ENCODE data around the gene ATXN7L1. TPM values are rescaled to one million over a fixed set of nuclear protein-coding genes. Genes with fewer than 3 reads are reported as not detected.
A peak's percentile ranks its signal among the peaks of the same experiment; 100 is the strongest.

ATXN7L1 gene
- total RNA-seq, 2 experiments from 2014 or later, result 3.5 to 5.0 TPM

GRCh38 chr7:105875505-105875904 lies 894 bp downstream of the ATXN7L1 start:
- ATAC-seq (no peak), DNase-seq (no peak)
- POLR2A ChIA-PET, result interaction anchor here (0.7 kb wide), 1 partner anchor 26 kb away, joined by 4 read pairs; no protein-coding TSS in a partner anchor
- Mint-ChIP-seq H3K9me3 (ENCODE audit: insufficient read depth) (no peaks in the 10 kb centered on the region), H3K27me3 (ENCODE audit: low read depth) (peaks cover 15% of the 10 kb centered on the region), H3K36me3 (ENCODE audit: low read depth) (no peaks in the 10 kb centered on the region), H3K27ac (no peak overlapping the region), H3K4me3 (peak overlapping the region; percentile 89), H3K4me1 (ENCODE audit: low read depth) (peaks cover 20% of the 10 kb centered on the region)
- CTCF ChIA-PET, result interaction anchor here (0.7 to 1.0 kb wide), 2 partner anchors 12 to 81 kb away, joined by 3 read pairs; no protein-coding TSS in a partner anchor

GRCh38 chr7:105874055-105874454 lies 2.3 kb downstream of the ATXN7L1 start:
- Mint-ChIP-seq H3K4me1 (ENCODE audit: low read depth) (peaks cover 20% of the 10 kb centered on the region), H3K27ac (no peak overlapping the region), H3K9me3 (ENCODE audit: insufficient read depth) (no peaks in the 10 kb centered on the region), H3K4me3 (no peak overlapping the region), H3K27me3 (ENCODE audit: low read depth) (peaks cover 13% of the 10 kb centered on the region), H3K36me3 (ENCODE audit: low read depth) (no peaks in the 10 kb centered on the region)
- no peak for DNase-seq
- ChIA-PET POLR2A (no interaction called here), CTCF (interaction anchor here (1.3 kb wide), 1 partner anchor 113 kb away, joined by 10 read pairs; no protein-coding TSS in a partner anchor)
- no peak for ATAC-seq

GRCh38 chr7:105872491-105872890 lies 3.9 kb downstream of the ATXN7L1 start:
- H3K4me1 Mint-ChIP-seq (ENCODE audit: low read depth), result peaks cover 16% of the 10 kb centered on the region
- POLR2A ChIA-PET, result no interaction called here
- H3K4me3 Mint-ChIP-seq, result no peak overlapping the region
- CTCF ChIA-PET, result no interaction called here
- no peaks in the 10 kb centered on the region for H3K36me3 Mint-ChIP-seq (ENCODE audit: low read depth)
- no peak for ATAC-seq
- no peak for DNase-seq
- no peak overlapping the region for H3K27ac Mint-ChIP-seq
- H3K27me3 Mint-ChIP-seq (ENCODE audit: low read depth), result peaks cover under 1% of the 10 kb centered on the region
- H3K9me3 Mint-ChIP-seq (ENCODE audit: insufficient read depth), result no peaks in the 10 kb centered on the region

- no peaks in the 10 kb centered on the region for H3K27me3 Mint-ChIP-seq (ENCODE audit: low read depth)
- H3K4me3 Mint-ChIP-seq, result no peak overlapping the region
- H3K9me3 Mint-ChIP-seq (ENCODE audit: insufficient read depth), result no peaks in the 10 kb centered on the region
- no peak for DNase-seq
- ChIA-PET CTCF (no interaction called here), POLR2A (no interaction called here)
- H3K36me3 Mint-ChIP-seq (ENCODE audit: low read depth), result no peaks in the 10 kb centered on the region
- H3K4me1 Mint-ChIP-seq (ENCODE audit: low read depth), result peaks cover 10% of the 10 kb centered on the region
- H3K27ac Mint-ChIP-seq, result no peak overlapping the region
- no peak for ATAC-seq
These were observed 5.3 kb downstream of the ATXN7L1 start for GRCh38 chr7:105871142-105871541.

- Mint-ChIP-seq H3K27me3 (ENCODE audit: low read depth) (no peaks in the 10 kb centered on the region), H3K4me1 (ENCODE audit: low read depth) (no peaks in the 10 kb centered on the region), H3K4me3 (no peak overlapping the region), H3K36me3 (ENCODE audit: low read depth) (no peaks in the 10 kb centered on the region), H3K27ac (no peak overlapping the region), H3K9me3 (ENCODE audit: insufficient read depth) (no peaks in the 10 kb centered on the region)
- DNase-seq (no peak), ATAC-seq (no peak)
- ChIA-PET CTCF (interaction anchor here (1.4 kb wide), 1 partner anchor 209 kb away, joined by 3 read pairs; no protein-coding TSS in a partner anchor), POLR2A (no interaction called here)
These were observed 10.1 kb downstream of the ATXN7L1 start for GRCh38 chr7:105866102-105866801.

- Mint-ChIP-seq H3K4me1 (ENCODE audit: low read depth) (no peaks in the 10 kb centered on the region), H3K9me3 (ENCODE audit: insufficient read depth) (no peaks in the 10 kb centered on the region), H3K27me3 (ENCODE audit: low read depth) (no peaks in the 10 kb centered on the region), H3K27ac (no peak overlapping the region), H3K36me3 (ENCODE audit: low read depth) (no peaks in the 10 kb centered on the region), H3K4me3 (no peak overlapping the region)
- DNase-seq (no peak), ATAC-seq (no peak)
- CTCF ChIA-PET, result interaction anchor here (0.8 to 0.9 kb wide), 2 partner anchors 12 to 151 kb away, joined by 3 read pairs; no protein-coding TSS in a partner anchor
- POLR2A ChIA-PET, result no interaction called here
These were observed 12.5 kb downstream of the ATXN7L1 start for GRCh38 chr7:105863876-105864275.

GRCh38 chr7:105862770-105863169 lies 13.6 kb downstream of the ATXN7L1 start:
- POLR2A ChIA-PET, result no interaction called here
- H3K4me3 Mint-ChIP-seq, result no peak overlapping the region

GRCh38 chr7:105862276-105862675 lies 14.1 kb downstream of the ATXN7L1 start:
- Mint-ChIP-seq H3K36me3 (ENCODE audit: low read depth) (no peaks in the 10 kb centered on the region), H3K27ac (no peak overlapping the region), H3K4me3 (no peak overlapping the region), H3K27me3 (ENCODE audit: low read depth) (no peaks in the 10 kb centered on the region), H3K9me3 (ENCODE audit: insufficient read depth) (no peaks in the 10 kb centered on the region), H3K4me1 (ENCODE audit: low read depth) (peaks cover 13% of the 10 kb centered on the region)
- ATAC-seq, result no peak
- POLR2A ChIA-PET, result no interaction called here
- no peak for DNase-seq
- CTCF ChIA-PET, result interaction anchor here (0.7 kb wide), 1 partner anchor 103 kb away, joined by 3 read pairs; no protein-coding TSS in a partner anchor

More at GRCh38 chr7:105862770-105863169, 13.6 kb downstream of the ATXN7L1 start:
- Mint-ChIP-seq H3K27ac (no peak overlapping the region), H3K27me3 (ENCODE audit: low read depth) (no peaks in the 10 kb centered on the region), H3K36me3 (ENCODE audit: low read depth) (no peaks in the 10 kb centered on the region), H3K4me1 (ENCODE audit: low read depth) (peaks cover 8% of the 10 kb centered on the region), H3K9me3 (ENCODE audit: insufficient read depth) (no peaks in the 10 kb centered on the region)
- DNase-seq (no peak), ATAC-seq (no peak)
- CTCF ChIA-PET, result no interaction called here

GRCh38 chr7:105861224-105861623 lies 15.2 kb downstream of the ATXN7L1 start:
- H3K9me3 Mint-ChIP-seq (ENCODE audit: insufficient read depth), result no peaks in the 10 kb centered on the region
- no peak overlapping the region for H3K4me3 Mint-ChIP-seq
- no peak for DNase-seq
- no peak overlapping the region for H3K27ac Mint-ChIP-seq
- H3K36me3 Mint-ChIP-seq (ENCODE audit: low read depth), result no peaks in the 10 kb centered on the region
- peaks cover 20% of the 10 kb centered on the region for H3K4me1 Mint-ChIP-seq (ENCODE audit: low read depth)
- ChIA-PET CTCF (no interaction called here), POLR2A (no interaction called here)
- no peaks in the 10 kb centered on the region for H3K27me3 Mint-ChIP-seq (ENCODE audit: low read depth)
- no peak for ATAC-seq

- Mint-ChIP-seq H3K27me3 (ENCODE audit: low read depth) (no peaks in the 10 kb centered on the region), H3K27ac (no peak overlapping the region), H3K36me3 (ENCODE audit: low read depth) (no peaks in the 10 kb centered on the region), H3K4me1 (ENCODE audit: low read depth) (peaks cover 20% of the 10 kb centered on the region), H3K4me3 (no peak overlapping the region), H3K9me3 (ENCODE audit: insufficient read depth) (no peaks in the 10 kb centered on the region)
- no peak for ATAC-seq
- ChIA-PET POLR2A (no interaction called here), CTCF (no interaction called here)
- DNase-seq, result no peak
These were observed 15.6 kb downstream of the ATXN7L1 start for GRCh38 chr7:105860793-105861192.

- CTCF ChIA-PET, result interaction anchor here (1.0 to 1.9 kb wide), 4 partner anchors 10 to 203 kb away, joined by 3 to 6 read pairs (median 3); no protein-coding TSS in a partner anchor
- ATAC-seq (peak; percentile 57), DNase-seq (no peak)
- POLR2A ChIA-PET, result interaction anchor here (0.5 kb wide), 1 partner anchor 61 kb away, joined by 3 read pairs; no protein-coding TSS in a partner anchor
- Mint-ChIP-seq H3K27ac (peak overlapping the region; percentile 39), H3K27me3 (ENCODE audit: low read depth) (no peaks in the 10 kb centered on the region), H3K4me1 (ENCODE audit: low read depth) (peaks cover 28% of the 10 kb centered on the region), H3K4me3 (no peak overlapping the region), H3K9me3 (ENCODE audit: insufficient read depth) (no peaks in the 10 kb centered on the region), H3K36me3 (ENCODE audit: low read depth) (no peaks in the 10 kb centered on the region)
These were observed 19.1 kb downstream of the ATXN7L1 start for GRCh38 chr7:105857009-105857952.

GRCh38 chr7:105854498-105854897 lies 21.9 kb downstream of the ATXN7L1 start:
- H3K4me1 Mint-ChIP-seq (ENCODE audit: low read depth), result peaks cover 56% of the 10 kb centered on the region
- no peak for ATAC-seq
- no peak overlapping the region for H3K4me3 Mint-ChIP-seq
- no peak for DNase-seq
- CTCF ChIA-PET, result interaction anchor here (1.0 to 1.1 kb wide), 2 partner anchors 23 to 94 kb away, joined by 3 read pairs; no protein-coding TSS in a partner anchor
- H3K27ac Mint-ChIP-seq, result no peak overlapping the region
- peaks cover 3% of the 10 kb centered on the region for H3K27me3 Mint-ChIP-seq (ENCODE audit: low read depth)
- POLR2A ChIA-PET, result no interaction called here
- no peaks in the 10 kb centered on the region for H3K9me3 Mint-ChIP-seq (ENCODE audit: insufficient read depth)
- H3K36me3 Mint-ChIP-seq (ENCODE audit: low read depth), result no peaks in the 10 kb centered on the region
